Osteoblast (primary cell): ENCODE measurements around the gene DNAJB13. TPM values are rescaled to one million over a fixed set of nuclear protein-coding genes. Genes with fewer than 3 reads are reported as not detected.
A peak's percentile ranks its signal among the peaks of the same experiment; 100 is the strongest.
"Not testable (repeated sequence)": the region's sequence is repeated elsewhere in the genome, so short reads cannot be mapped to it uniquely, and the experiment has no call there.

Source experiments
- DNase-seq: peaks from one replicate; pipeline ENCODE4 v3.0.0; 2011; ENCODE audit warnings: low spot score, mixed read lengths; ENCODE audit not compliant: insufficient read length; ENCODE audit errors: missing footprints
- H2AFZ ChIP-seq: 2 replicates; pipeline ENCODE4 v1.6.0; 2011; ENCODE audit warnings: mild to moderate bottlenecking, low read length
- H3K27ac ChIP-seq: 2 replicates; pipeline ENCODE4 v1.5.1; 2011; ENCODE audit warnings: mild to moderate bottlenecking, low read depth, low read length, moderate library complexity
- H3K27me3 ChIP-seq: 2 replicates; pipeline ENCODE4 v1.6.0; 2012; ENCODE audit warnings: mild to moderate bottlenecking, control low read depth, inconsistent platforms, low read length, moderate library complexity; ENCODE audit not compliant: insufficient read depth
- H3K36me3 ChIP-seq: 2 replicates; pipeline ENCODE4 v1.5.1; 2011; ENCODE audit warnings: mild to moderate bottlenecking, low read length, control low read depth, moderate library complexity; ENCODE audit not compliant: insufficient read depth
- H3K4me1 ChIP-seq: 2 replicates; pipeline ENCODE4 v1.5.1; 2011; ENCODE audit warnings: mild to moderate bottlenecking, low read length, control low read depth, moderate library complexity; ENCODE audit not compliant: insufficient read depth
- H3K4me2 ChIP-seq: 2 replicates; pipeline ENCODE4 v1.6.0; 2011; ENCODE audit warnings: mild to moderate bottlenecking, low read length; ENCODE audit not compliant: insufficient read depth
- H3K4me3 ChIP-seq: fragments of 200-600 bp; sonication (generic); 3 replicates; pipeline ENCODE4 v1.5.1; 2012; ENCODE audit warnings: mild to moderate bottlenecking, low read length, inconsistent platforms; ENCODE audit not compliant: insufficient read depth
- H3K79me2 ChIP-seq: 2 replicates; pipeline ENCODE4 v1.6.0; 2012; ENCODE audit warnings: mild to moderate bottlenecking, low read length, control low read depth, inconsistent platforms; ENCODE audit not compliant: insufficient read depth
- H3K9me3 ChIP-seq: 2 replicates; pipeline ENCODE4 v1.5.1; 2011; ENCODE audit warnings: low read depth, low read length, control low read depth
- H4K20me1 ChIP-seq: 2 replicates; pipeline ENCODE4 v1.6.0; 2012; ENCODE audit warnings: mild to moderate bottlenecking, low read length, control low read depth; ENCODE audit not compliant: insufficient read depth
- total RNA-seq: library from RNA; depleted of rRNA; stranded (reverse); fragments of >200 nt; gene quantifications from 2 replicates; pipeline ENCODE4 v1.2.3, GENCODE V29; 2012
- TF ChIP-seq, protein P1 (sequence below): IDR thresholded peaks from 2 replicates; pipeline ENCODE4 v1.5.1; 2011; ENCODE audit warnings: mild to moderate bottlenecking, low read depth, low read length, moderate library complexity; ENCODE audit errors: extremely low read depth

Gene DNAJB13
- total RNA-seq, 1 donor, result not detected

DNA sequence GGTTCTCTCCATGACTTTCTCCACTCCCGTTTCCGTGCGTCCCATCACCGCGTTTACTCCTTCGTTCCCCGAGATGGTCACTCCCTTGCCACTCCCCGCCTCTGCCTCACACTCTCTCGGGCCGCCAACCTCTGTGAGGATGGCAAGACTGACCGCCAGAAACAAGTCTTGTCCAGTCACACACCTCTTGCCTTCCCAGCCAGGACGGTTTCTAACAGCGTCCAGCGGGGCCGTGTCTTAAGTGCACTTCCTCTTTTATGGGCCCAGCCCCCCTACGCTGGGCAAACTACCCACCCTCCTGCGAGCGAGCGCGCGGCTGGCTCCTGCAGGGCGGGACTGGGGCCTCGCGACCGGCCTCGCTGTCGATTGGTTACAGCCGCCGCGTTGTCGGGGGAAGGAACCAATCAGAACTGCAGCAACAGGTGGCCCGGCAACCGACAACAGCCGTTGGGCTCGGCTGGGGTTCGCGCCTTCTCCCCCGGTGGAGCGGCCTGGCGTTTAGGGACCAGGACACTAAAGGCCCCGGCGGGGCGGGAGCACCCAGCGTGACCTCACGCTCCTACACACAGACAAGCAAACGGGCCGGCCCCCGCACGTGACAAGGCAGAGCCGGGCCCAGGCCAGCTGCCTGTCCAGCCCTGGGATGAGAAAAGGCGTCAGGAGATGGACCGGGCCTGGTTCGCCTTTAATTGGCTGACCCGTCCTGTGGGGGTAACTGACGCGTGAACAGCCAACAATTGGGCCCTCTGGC lies 32.3 kb downstream of the DNAJB13 start:
- Histone ChIP-seq H4K20me1 (no peaks in the 10 kb centered on the region), H3K79me2 (no peaks in the 10 kb centered on the region), H3K4me3 (peak overlapping the region; percentile 74), H3K4me2 (peak overlapping the region; percentile 86), H3K27me3 (no peaks in the 10 kb centered on the region), H3K27ac (peak overlapping the region; percentile 11), H2AFZ (peak overlapping the region; percentile 91), H3K4me1 (no peaks in the 10 kb centered on the region), H3K9me3 (no peaks in the 10 kb centered on the region), H3K36me3 (no peaks in the 10 kb centered on the region)
- TF ChIP-seq, protein P1, sequence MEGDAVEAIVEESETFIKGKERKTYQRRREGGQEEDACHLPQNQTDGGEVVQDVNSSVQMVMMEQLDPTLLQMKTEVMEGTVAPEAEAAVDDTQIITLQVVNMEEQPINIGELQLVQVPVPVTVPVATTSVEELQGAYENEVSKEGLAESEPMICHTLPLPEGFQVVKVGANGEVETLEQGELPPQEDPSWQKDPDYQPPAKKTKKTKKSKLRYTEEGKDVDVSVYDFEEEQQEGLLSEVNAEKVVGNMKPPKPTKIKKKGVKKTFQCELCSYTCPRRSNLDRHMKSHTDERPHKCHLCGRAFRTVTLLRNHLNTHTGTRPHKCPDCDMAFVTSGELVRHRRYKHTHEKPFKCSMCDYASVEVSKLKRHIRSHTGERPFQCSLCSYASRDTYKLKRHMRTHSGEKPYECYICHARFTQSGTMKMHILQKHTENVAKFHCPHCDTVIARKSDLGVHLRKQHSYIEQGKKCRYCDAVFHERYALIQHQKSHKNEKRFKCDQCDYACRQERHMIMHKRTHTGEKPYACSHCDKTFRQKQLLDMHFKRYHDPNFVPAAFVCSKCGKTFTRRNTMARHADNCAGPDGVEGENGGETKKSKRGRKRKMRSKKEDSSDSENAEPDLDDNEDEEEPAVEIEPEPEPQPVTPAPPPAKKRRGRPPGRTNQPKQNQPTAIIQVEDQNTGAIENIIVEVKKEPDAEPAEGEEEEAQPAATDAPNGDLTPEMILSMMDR, result no peak
- DNase-seq, result peak; percentile 100

DNA sequence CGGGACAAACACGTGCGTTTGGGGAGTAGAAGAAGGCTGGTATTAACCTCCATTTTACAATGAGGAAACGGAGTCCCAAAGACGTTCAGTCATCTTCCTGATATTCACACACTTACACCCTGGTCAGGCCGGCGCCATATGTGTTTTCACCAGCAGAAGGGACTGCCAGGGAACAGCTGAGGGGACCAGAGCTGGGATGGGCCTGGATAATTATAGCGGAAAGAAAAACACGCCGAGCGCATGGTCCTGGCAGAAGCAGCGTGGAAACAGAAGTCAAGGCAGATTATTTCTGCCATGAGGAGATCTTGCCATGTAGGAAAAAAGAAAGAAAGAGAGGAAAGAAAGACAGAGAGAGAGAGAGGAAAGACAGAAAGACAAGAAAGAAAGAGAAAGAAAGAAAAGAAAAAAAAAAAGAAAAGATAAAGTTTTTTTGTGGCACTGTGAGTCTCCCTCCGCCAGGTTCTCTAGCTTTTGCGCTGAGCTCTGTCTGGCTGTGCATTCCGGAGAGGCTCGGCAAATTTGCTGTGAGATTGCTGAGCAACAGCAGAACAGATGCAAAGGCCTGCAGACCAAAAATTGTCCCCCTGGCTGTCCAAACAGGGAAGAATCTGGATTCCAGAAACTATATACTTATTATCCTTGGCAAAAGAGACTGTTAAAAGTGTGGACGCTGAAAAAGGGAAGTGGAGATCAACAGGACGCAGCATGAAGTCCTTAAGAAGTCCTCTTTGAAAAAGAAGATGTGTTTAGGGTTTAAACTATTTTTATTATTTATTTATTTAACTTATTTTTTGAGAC lies 33.1 kb downstream of the DNAJB13 start:
- Histone ChIP-seq H3K4me2 (peak overlapping the region; percentile 86), H3K27me3 (no peaks in the 10 kb centered on the region), H3K79me2 (no peaks in the 10 kb centered on the region), H4K20me1 (no peaks in the 10 kb centered on the region), H3K9me3 (no peaks in the 10 kb centered on the region), H2AFZ (peak overlapping the region; percentile 91), H3K27ac (no peak overlapping the region), H3K4me1 (no peaks in the 10 kb centered on the region), H3K4me3 (peak overlapping the region; percentile 74), H3K36me3 (no peaks in the 10 kb centered on the region)
- DNase-seq, result peak; percentile 74
- TF ChIP-seq, protein P1, result no peak

DNA sequence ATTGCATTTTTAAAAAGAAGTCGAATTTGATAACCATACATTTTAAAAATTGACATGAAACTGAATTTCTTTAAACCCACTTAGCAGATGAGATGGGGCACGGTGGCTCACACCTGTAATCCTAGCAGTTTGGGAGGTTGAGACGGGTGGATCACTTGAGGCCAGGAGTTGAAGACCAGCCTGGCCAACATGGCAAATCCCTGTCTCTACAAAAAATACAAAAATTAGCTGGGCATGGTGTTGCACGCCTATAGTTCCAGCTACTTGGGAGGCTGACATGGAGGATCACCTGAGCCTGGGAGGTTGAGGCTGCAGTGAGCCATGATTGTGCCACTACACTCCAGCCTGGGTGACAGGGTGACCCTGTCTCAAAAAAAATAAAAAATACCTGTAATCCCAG lies 34.8 kb downstream of the DNAJB13 start:
- not testable (repeated sequence) for H3K27ac ChIP-seq, H2AFZ ChIP-seq, H3K79me2 ChIP-seq, DNase-seq, H4K20me1 ChIP-seq, H3K36me3 ChIP-seq, H3K27me3 ChIP-seq, H3K4me3 ChIP-seq, H3K9me3 ChIP-seq, H3K4me2 ChIP-seq, H3K4me1 ChIP-seq

DNA sequence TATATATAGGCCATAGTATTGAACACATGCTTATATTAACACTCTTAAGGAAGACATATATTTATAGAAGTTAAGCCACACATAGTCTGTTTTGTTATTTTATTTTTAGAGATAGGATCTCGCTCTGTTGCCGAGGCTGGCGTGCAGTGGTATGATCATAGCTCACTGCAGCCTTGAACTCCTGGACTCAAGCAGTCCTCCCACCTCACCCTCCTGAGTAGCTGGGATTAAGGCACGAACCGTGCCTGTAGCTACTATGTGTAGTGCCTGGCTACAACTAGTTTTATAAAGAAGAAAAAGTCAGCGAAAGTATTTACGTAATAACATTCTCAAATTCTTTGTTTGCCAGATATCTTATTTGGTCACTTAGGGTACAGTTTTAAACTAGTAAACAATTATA lies 37.4 kb downstream of the DNAJB13 start:
- Histone ChIP-seq H3K4me1 (no peaks in the 10 kb centered on the region), H3K27me3 (no peaks in the 10 kb centered on the region), H3K4me3 (no peak overlapping the region), H3K27ac (no peak overlapping the region), H3K79me2 (no peaks in the 10 kb centered on the region), H3K4me2 (no peak overlapping the region), H4K20me1 (no peaks in the 10 kb centered on the region), H3K36me3 (no peaks in the 10 kb centered on the region), H2AFZ (no peak overlapping the region), H3K9me3 (no peaks in the 10 kb centered on the region)
- no peak for DNase-seq
- TF ChIP-seq, protein P1, result no peak
